Mesenchymal stem cell (in vitro differentiated cells and primary cell): ENCODE results near the gene LMX1B.

ENCODE experiments used
- DNase-seq: peaks from one replicate; pipeline ENCODE4 v3.0.0-alpha.2; 2013
- H2AFZ ChIP-seq: one replicate; pipeline ENCODE4 v1.6.1; 2013; ENCODE audit warnings: low read depth, mild to moderate bottlenecking, control low read depth, inconsistent platforms, low read length, moderate library complexity
- H2AK5ac ChIP-seq: 2 replicates; pipeline ENCODE4 v1.6.1; 2013; ENCODE audit warnings: low read length, moderate library complexity, mild to moderate bottlenecking, inconsistent platforms; ENCODE audit not compliant: severe bottlenecking
- H2BK120ac ChIP-seq: one replicate; pipeline ENCODE4 v1.6.1; 2013; ENCODE audit warnings: low read depth, mild to moderate bottlenecking, inconsistent platforms, low read length, moderate library complexity
- H2BK12ac ChIP-seq, 2 experiments: one replicate each; pipeline ENCODE4 v1.6.1; 2013; ENCODE audit warnings: inconsistent platforms in 2 of 2, low read length in 2 of 2, mild to moderate bottlenecking in 2 of 2, moderate library complexity in 2 of 2, control low read depth in 1 of 2
- H2BK15ac ChIP-seq: one replicate; pipeline ENCODE4 v1.6.1; 2013; ENCODE audit warnings: mild to moderate bottlenecking, low read depth, inconsistent platforms; ENCODE audit not compliant: poor library complexity, severe bottlenecking
- H2BK5ac ChIP-seq: 2 replicates; pipeline ENCODE4 v1.6.1; 2013; ENCODE audit warnings: low read depth, mild to moderate bottlenecking, low read length, control low read depth, inconsistent platforms; ENCODE audit not compliant: poor library complexity, severe bottlenecking
- H3K14ac ChIP-seq, 2 experiments: one replicate each; pipeline ENCODE4 v1.6.1; 2013; ENCODE audit warnings: inconsistent platforms in 2 of 2, low read length in 2 of 2, control low read depth in 1 of 2, mild to moderate bottlenecking in 1 of 2, moderate library complexity in 1 of 2
- H3K18ac ChIP-seq, 2 experiments: one replicate each; pipeline ENCODE4 v1.6.1; 2013; ENCODE audit warnings: inconsistent platforms in 2 of 2, low read length in 2 of 2, control low read depth in 1 of 2, low read depth in 1 of 2, mild to moderate bottlenecking in 1 of 2
- H3K23ac ChIP-seq, 2 experiments: one replicate each; pipeline ENCODE4 v1.6.1; 2013; ENCODE audit warnings: inconsistent platforms in 2 of 2, low read length in 2 of 2, mild to moderate bottlenecking in 2 of 2, moderate library complexity in 2 of 2, control low read depth in 1 of 2
- H3K27ac ChIP-seq: 2 replicates; pipeline ENCODE4 v1.5.1; 2013; ENCODE audit warnings: mild to moderate bottlenecking, moderate library complexity, low read length, control low read depth, inconsistent platforms; ENCODE audit not compliant: poor library complexity, severe bottlenecking
- H3K27me3 ChIP-seq, 2 experiments: 2 replicates each; pipeline versions ENCODE4 v1.6.1 to v1.7.0; 2013; ENCODE audit warnings: low read length in 2 of 2, mild to moderate bottlenecking in 2 of 2, moderate library complexity in 2 of 2, control low read depth in 1 of 2, inconsistent platforms in 1 of 2; ENCODE audit not compliant: control insufficient read depth in 1 of 2, insufficient read depth in 1 of 2
- H3K36me3 ChIP-seq, 2 experiments: 2 replicates each; pipeline versions ENCODE4 v1.6.1 to v1.7.0; 2013; ENCODE audit warnings: low read length in 2 of 2, control low read depth in 1 of 2, inconsistent platforms in 1 of 2, low read depth in 1 of 2, mild to moderate bottlenecking in 1 of 2; ENCODE audit not compliant: insufficient read depth in 2 of 2, control insufficient read depth in 1 of 2
- H3K4ac ChIP-seq, 2 experiments: one replicate each; pipeline ENCODE4 v1.6.1; 2013; ENCODE audit warnings: inconsistent platforms in 2 of 2, low read length in 2 of 2, mild to moderate bottlenecking in 2 of 2, moderate library complexity in 2 of 2, control low read depth in 1 of 2, low read depth in 1 of 2
- H3K4me1 ChIP-seq: 2 replicates; pipeline ENCODE4 v1.6.1; 2013; ENCODE audit warnings: low read depth, low read length, control low read depth; ENCODE audit not compliant: control insufficient read depth, insufficient read depth
- H3K4me2 ChIP-seq: 2 replicates; pipeline ENCODE4 v1.6.1; 2013; ENCODE audit warnings: low read length, mild to moderate bottlenecking, inconsistent platforms; ENCODE audit not compliant: poor library complexity, severe bottlenecking
- H3K4me3 ChIP-seq, 2 experiments: 2 replicates each; pipeline versions ENCODE4 v1.5.1 to v1.7.0; 2013; ENCODE audit warnings: low read length in 2 of 2, mild to moderate bottlenecking in 2 of 2, control low read depth in 1 of 2, low read depth in 1 of 2; ENCODE audit not compliant: insufficient read depth in 1 of 2
- H3K79me1 ChIP-seq: replicated peaks from 2 replicates; pipeline ENCODE4 v1.6.1; 2013; ENCODE audit warnings: mild to moderate bottlenecking, control low read depth, low read length, inconsistent platforms; ENCODE audit not compliant: poor library complexity, severe bottlenecking
- H3K9ac ChIP-seq: 2 replicates; pipeline ENCODE4 v1.7.0; 2013; ENCODE audit warnings: mild to moderate bottlenecking, low read length, moderate library complexity
- H3K9me3 ChIP-seq: 2 replicates; pipeline ENCODE4 v1.7.0; 2013; ENCODE audit warnings: mild to moderate bottlenecking, low read length; ENCODE audit not compliant: control insufficient read depth
- H4K8ac ChIP-seq: one replicate; pipeline ENCODE4 v1.6.1; 2013; ENCODE audit warnings: inconsistent platforms, mild to moderate bottlenecking, low read length, moderate library complexity
- H4K91ac ChIP-seq: one replicate; pipeline ENCODE4 v1.6.1; 2013; ENCODE audit warnings: mild to moderate bottlenecking, low read length, inconsistent platforms
- WGBS: methylation state at CpG from one replicate; pipeline ENCODE4 v1.1.7; 2013; ENCODE audit warnings: mixed read lengths; 5-methylcytosine and 5-hydroxymethylcytosine counted together

The LMX1B gene

DNA sequence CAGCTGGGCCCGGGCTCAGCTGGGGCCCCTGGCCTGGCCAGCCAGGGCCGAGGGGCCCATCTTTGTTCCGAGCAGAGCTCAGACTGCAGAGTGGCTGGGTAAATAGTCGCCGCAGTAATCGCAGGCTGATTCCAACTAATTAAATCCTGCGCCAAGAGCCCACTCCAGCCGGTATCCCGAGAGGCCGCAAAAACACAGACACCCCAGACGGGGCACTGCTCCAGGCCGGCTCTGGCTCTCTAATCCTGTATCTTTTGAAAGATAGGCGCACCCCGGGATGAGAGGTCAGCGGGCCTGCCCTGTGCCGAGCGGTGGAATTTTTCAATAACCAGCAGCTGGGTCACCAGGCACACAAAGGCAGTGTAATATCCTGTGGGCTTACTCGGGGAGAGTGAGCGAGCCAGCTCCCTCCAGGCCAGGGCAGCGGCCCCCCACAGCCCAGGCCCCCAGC lies 57.7 kb downstream of the LMX1B start:
- Histone ChIP-seq H3K18ac (no peak overlapping the region), H4K8ac (no peak overlapping the region), H2BK5ac (no peak overlapping the region), H3K4me2 (no peak overlapping the region), H3K27ac (no peak overlapping the region), H2BK120ac (no peak overlapping the region), H3K36me3 (no peaks in the 10 kb centered on the region), H3K9ac (no peak overlapping the region), H3K14ac (no peak overlapping the region), H2BK12ac (no peak overlapping the region), H3K4ac (no peak overlapping the region), H3K27me3 (peaks cover 86% of the 10 kb centered on the region in 2 experiments), H4K91ac (no peak overlapping the region), H3K79me1 (no peaks in the 10 kb centered on the region), H3K9me3 (no peaks in the 10 kb centered on the region), H3K4me1 (peaks cover 5% of the 10 kb centered on the region), H3K4me3 (no peak overlapping the region), H3K23ac (no peak overlapping the region), H2BK15ac (no peak overlapping the region), H2AK5ac (no peak overlapping the region), H2AFZ (no peak overlapping the region)
- DNase-seq, result no peak
- 44% methylated on average over 20 of the region's 20 CpGs for WGBS

DNA sequence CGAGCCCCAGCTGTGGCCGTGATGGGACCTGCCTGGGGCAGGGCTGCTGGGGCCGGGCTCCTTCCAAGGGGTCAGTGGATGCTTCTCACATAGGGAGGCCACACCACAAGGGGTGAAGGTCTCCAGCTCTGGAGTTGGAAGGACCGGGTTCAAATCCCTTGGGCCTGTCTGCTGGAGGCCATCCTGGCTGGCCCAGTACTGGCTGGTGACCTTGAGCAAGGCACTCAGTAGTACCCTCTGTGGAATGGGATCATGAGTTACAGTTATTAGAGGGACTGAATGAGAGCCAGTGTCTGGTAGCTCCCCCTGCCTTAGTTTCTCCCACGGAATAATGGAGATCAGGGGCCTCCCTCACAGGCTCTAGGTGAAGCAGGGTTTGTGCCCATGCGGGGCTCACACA lies 58.3 kb downstream of the LMX1B start:
- no peak overlapping the region for H3K23ac ChIP-seq
- no peak overlapping the region for H3K14ac ChIP-seq
- no peak overlapping the region for H2BK12ac ChIP-seq
- no peak overlapping the region for H4K91ac ChIP-seq
- no peak overlapping the region for H2AFZ ChIP-seq
- no peak overlapping the region for H3K4me2 ChIP-seq
- H3K9me3 ChIP-seq, result no peaks in the 10 kb centered on the region
- WGBS, result 77% methylated on average over 5 of the region's 6 CpGs
- H3K18ac ChIP-seq, result no peak overlapping the region
- no peak overlapping the region for H2BK120ac ChIP-seq
- peaks cover 86 to 87% of the 10 kb centered on the region in 2 experiments for H3K27me3 ChIP-seq
- H3K4me3 ChIP-seq, result no peak overlapping the region
- H2AK5ac ChIP-seq, result no peak overlapping the region
- no peaks in the 10 kb centered on the region for H3K79me1 ChIP-seq
- H3K36me3 ChIP-seq, result no peaks in the 10 kb centered on the region
- no peak for DNase-seq
- H3K9ac ChIP-seq, result no peak overlapping the region
- H3K4me1 ChIP-seq, result peaks cover 6% of the 10 kb centered on the region
- H3K27ac ChIP-seq, result no peak overlapping the region
- no peak overlapping the region for H2BK5ac ChIP-seq
- no peak overlapping the region for H4K8ac ChIP-seq
- no peak overlapping the region for H2BK15ac ChIP-seq
- no peak overlapping the region for H3K4ac ChIP-seq

DNA sequence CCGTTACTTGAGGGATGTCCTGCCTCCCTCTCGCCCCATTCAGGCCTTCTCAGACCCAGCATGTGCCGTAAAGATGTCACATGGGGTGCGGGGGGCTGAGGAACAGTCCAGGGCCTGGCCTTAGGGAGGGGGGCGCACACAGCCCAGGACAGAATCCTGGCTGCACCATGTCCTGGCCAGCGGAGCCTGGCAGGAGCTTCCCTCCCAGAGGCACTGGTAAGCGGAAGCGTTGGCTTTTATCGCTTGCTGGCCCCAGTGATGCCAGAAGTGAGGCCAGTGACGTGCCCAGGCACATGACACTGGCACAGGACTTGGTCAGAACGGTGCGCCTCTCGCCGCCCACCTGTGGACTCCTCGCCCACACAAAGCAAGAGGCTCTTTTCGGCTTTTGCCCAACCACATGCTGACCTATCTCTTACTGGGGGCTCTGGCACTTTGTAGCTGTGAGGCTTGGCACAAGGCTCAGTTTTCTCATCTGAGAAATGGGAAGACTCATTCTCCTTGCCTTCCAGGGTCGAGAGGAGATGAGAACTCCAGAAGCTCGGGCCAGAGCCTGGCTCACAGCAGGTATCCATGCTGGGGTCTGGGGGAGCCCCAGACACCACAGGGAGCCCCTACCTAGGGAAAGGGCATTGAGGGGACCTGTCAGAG lies 59.0 kb downstream of the LMX1B start:
- H3K4me3 ChIP-seq, result no peak overlapping the region
- no peaks in the 10 kb centered on the region for H3K9me3 ChIP-seq
- no peak for DNase-seq
- no peaks in the 10 kb centered on the region for H3K36me3 ChIP-seq
- no peak overlapping the region for H2BK12ac ChIP-seq
- H3K27ac ChIP-seq, result no peak overlapping the region
- no peak overlapping the region for H2AFZ ChIP-seq
- no peak overlapping the region for H4K91ac ChIP-seq
- peaks cover 7% of the 10 kb centered on the region for H3K4me1 ChIP-seq
- 79% methylated on average over 18 of the region's 18 CpGs for WGBS
- H3K23ac ChIP-seq, result no peak overlapping the region
- no peak overlapping the region for H3K9ac ChIP-seq
- no peak overlapping the region for H2BK15ac ChIP-seq
- H3K4me2 ChIP-seq, result no peak overlapping the region
- H3K14ac ChIP-seq, result no peak overlapping the region
- H4K8ac ChIP-seq, result no peak overlapping the region
- H3K79me1 ChIP-seq, result no peaks in the 10 kb centered on the region
- H3K18ac ChIP-seq, result no peak overlapping the region
- no peak overlapping the region for H2BK120ac ChIP-seq
- peaks cover 86 to 87% of the 10 kb centered on the region in 2 experiments for H3K27me3 ChIP-seq
- H2AK5ac ChIP-seq, result no peak overlapping the region
- no peak overlapping the region for H3K4ac ChIP-seq
- no peak overlapping the region for H2BK5ac ChIP-seq

DNA sequence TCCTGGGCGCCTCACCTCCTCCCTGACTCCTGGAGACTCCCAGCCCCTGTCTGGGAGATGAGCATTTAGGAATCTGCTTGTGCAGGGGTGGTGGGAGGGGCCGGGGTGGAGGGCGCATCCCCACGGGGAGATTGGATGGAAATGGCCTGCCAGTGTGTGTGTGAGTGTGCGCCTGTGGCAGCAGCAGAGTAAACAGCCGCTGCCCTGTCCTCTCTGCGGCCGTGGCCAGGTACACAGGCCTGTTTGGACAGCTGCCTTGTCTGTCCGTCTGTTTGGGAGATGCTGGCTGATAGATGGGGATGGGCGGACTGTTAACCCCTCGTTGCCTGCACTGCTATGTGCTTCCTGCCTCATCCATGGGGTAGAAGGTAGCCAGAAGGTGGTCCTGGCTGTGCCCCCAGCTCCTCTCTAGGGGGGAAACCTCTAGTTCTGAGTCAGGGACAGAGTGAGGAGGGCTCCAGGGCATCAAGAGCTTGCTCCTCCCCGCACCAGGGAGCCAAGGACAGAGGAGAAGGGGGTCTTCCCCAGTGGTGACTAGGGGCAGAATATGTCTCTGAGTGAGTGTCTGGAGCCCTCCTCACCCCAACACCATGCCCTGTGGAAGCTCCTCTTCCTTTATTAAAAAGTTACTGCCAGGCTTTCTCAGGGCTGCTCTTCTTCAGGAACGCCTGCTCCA lies 60.1 kb downstream of the LMX1B start:
- no peak overlapping the region for H2BK12ac ChIP-seq
- no peak overlapping the region for H4K91ac ChIP-seq
- no peak overlapping the region for H3K4me2 ChIP-seq
- H2AK5ac ChIP-seq, result no peak overlapping the region
- no peak overlapping the region for H3K4me3 ChIP-seq
- H2BK5ac ChIP-seq, result no peak overlapping the region
- H2AFZ ChIP-seq, result no peak overlapping the region
- no peak overlapping the region for H3K14ac ChIP-seq
- no peak overlapping the region for H3K9ac ChIP-seq
- peaks cover 7% of the 10 kb centered on the region for H3K4me1 ChIP-seq
- H3K27me3 ChIP-seq, result peaks cover 89 to 90% of the 10 kb centered on the region in 2 experiments
- no peak overlapping the region for H3K4ac ChIP-seq
- no peaks in the 10 kb centered on the region for H3K36me3 ChIP-seq
- H3K23ac ChIP-seq, result peak overlapping the region in 1 of 2 experiments; percentile 75
- peak; percentile 13 for DNase-seq
- peak overlapping the region; percentile 8 for H2BK120ac ChIP-seq
- H3K27ac ChIP-seq, result no peak overlapping the region
- WGBS, result 28% methylated on average over 13 of the region's 13 CpGs
- H3K9me3 ChIP-seq, result no peaks in the 10 kb centered on the region
- H3K18ac ChIP-seq, result no peak overlapping the region
- H3K79me1 ChIP-seq, result no peaks in the 10 kb centered on the region
- no peak overlapping the region for H4K8ac ChIP-seq
- peak overlapping the region; percentile 3 for H2BK15ac ChIP-seq
